ENCODE results near the gene PDE3B. TPM values are rescaled to one million over a fixed set of nuclear protein-coding genes. Genes with fewer than 3 reads are reported as not detected.
"Not testable (repeated sequence)": the region's sequence is repeated elsewhere in the genome, so short reads cannot be mapped to it uniquely, and the experiment has no call there.

PDE3B gene
- total RNA-seq = under 1 TPM; 0.26 to 0.59 (median 0.33) TPM
- under 1 TPM; 0.11 to 0.40 (median 0.18) TPM for polyA plus RNA-seq
- long read RNA-seq, donor 1, partial matches to known transcripts = 0 of 1 reads
- long read RNA-seq, donor 1, other reads (novel, unspliced or antisense) = 1 of 1 reads
- long read RNA-seq, donor 2 = 0 reads

- 0% methylated on average over 32 to 59 of the region's 59 CpGs for WGBS, 3 donors
- intact Hi-C loops (cut with DNase I) = loop anchor here in 1 of 2 donors (10.0 kb wide), 1 partner anchor 119 kb away; the partner anchor contains the start of gene PSMA1
- peaks cover 3% of the 10 kb centered on the region for H3K4me1 ChIP-seq
- H3K27ac ChIP-seq = no peak within 1 kb of the TSS
- peak within 1 kb of the TSS; percentile 87 for H3K4me3 ChIP-seq
- H3K27me3 ChIP-seq (ENCODE audit: insufficient read depth in 3 of 3, low read length in 2 of 3) = peaks cover 0 to 22% (median 0%) of the 10 kb centered on the region in 3 donors
- no peaks in the 10 kb centered on the region for H3K36me3 ChIP-seq (ENCODE audit: insufficient read depth in 1 of 2, low read depth in 1 of 2)
- DNase-seq (peak; percentile 68 to 77), ATAC-seq (peak; percentile 84 to 91 (median 88))
- H3K9me3 ChIP-seq = no peaks in the 10 kb centered on the region
- TF ChIP-seq, protein P1, sequence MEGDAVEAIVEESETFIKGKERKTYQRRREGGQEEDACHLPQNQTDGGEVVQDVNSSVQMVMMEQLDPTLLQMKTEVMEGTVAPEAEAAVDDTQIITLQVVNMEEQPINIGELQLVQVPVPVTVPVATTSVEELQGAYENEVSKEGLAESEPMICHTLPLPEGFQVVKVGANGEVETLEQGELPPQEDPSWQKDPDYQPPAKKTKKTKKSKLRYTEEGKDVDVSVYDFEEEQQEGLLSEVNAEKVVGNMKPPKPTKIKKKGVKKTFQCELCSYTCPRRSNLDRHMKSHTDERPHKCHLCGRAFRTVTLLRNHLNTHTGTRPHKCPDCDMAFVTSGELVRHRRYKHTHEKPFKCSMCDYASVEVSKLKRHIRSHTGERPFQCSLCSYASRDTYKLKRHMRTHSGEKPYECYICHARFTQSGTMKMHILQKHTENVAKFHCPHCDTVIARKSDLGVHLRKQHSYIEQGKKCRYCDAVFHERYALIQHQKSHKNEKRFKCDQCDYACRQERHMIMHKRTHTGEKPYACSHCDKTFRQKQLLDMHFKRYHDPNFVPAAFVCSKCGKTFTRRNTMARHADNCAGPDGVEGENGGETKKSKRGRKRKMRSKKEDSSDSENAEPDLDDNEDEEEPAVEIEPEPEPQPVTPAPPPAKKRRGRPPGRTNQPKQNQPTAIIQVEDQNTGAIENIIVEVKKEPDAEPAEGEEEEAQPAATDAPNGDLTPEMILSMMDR (IDR thresholded peaks at IDR 0.05) = no peak
Measured at GRCh38 chr11:14643697-14644225, at the start of gene PDE3B. TSS of gene PDE3B (plus strand) at chr11:14643804. CDS start at chr11:14644076, 272 bp downstream.

DNA sequence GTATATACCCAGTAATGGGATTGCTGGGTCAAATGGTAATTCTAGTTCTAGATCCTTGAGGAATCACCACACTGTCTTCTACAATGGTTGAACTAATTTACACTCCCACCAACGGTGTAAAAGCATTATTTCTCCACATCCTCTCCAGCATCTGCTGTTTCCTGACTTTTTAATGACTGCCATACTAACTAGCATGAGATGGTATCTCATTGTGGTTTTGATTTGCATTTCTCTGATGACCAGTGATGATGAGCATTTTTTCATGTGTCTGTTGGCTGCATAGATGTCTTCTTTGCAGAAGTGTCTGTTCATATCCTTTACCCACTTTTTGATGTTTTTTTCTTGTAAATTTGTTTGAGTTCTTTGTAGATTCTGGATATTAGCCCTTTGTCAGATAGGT is 48.3 kb upstream of the PDE3B start:
- H3K9me3 ChIP-seq; DNase-seq; H3K27ac ChIP-seq; intact Hi-C loops (cut with DNase I); H3K4me3 ChIP-seq; H3K36me3 ChIP-seq (ENCODE audit: insufficient read depth in 1 of 2, low read depth in 1 of 2); ATAC-seq; H3K4me1 ChIP-seq; H3K27me3 ChIP-seq (ENCODE audit: insufficient read depth in 3 of 3, low read length in 2 of 3): not testable (repeated sequence)
- 58 to 76% (median 68%) methylated on average over 1 of the region's 1 CpG for WGBS, 3 donors

DNA sequence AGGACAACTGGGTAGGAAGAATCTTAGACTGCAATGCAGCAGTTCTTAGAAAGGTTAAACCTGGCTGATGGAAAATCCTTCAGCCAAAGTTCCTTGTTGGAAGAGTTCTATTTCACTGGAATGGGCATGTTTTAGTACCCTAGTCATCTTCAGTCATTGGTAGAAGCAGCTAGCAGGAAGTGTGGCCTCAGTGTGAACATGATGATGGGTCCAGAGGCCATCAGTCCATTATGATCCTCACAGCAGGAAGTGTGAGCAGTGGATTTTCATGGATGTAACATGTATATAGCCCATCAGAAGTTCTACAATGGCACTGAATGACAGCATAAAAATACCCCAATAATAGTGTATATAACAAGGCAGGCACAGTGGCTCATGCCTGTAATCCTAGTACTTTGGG is 35.9 kb upstream of the PDE3B start:
- no peak overlapping the region for H3K4me3 ChIP-seq
- intact Hi-C loops (cut with DNase I) = no loop called here
- DNase-seq (no peak), ATAC-seq (no peak)
- no peaks in the 10 kb centered on the region for H3K36me3 ChIP-seq (ENCODE audit: insufficient read depth in 1 of 2, low read depth in 1 of 2)
- H3K27me3 ChIP-seq (ENCODE audit: insufficient read depth in 3 of 3, low read length in 2 of 3) = no peaks in the 10 kb centered on the region
- no peaks in the 10 kb centered on the region for H3K4me1 ChIP-seq
- H3K9me3 ChIP-seq = no peaks in the 10 kb centered on the region
- no peak overlapping the region for H3K27ac ChIP-seq
- TF ChIP-seq, protein P1 (IDR thresholded peaks at IDR 0.05) = no peak

DNA sequence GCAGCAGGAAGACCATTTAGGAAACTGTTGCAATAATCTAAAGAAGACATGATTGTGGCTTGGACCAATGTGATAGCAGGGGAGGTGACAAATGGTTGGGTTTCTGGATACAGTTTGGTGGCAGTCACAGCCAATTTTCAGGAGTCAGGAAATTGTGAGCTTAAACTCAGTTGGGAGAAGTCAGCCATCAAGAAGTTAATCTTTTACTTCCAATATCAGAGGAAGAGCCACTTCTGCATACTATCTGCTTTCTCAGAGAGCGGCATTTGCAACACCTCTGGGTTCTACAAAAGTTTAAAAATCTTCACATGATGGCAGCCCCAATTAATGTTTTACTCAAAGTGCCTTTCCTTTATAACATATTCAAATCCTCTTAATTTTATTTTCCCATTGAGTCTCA is 33.7 kb upstream of the PDE3B start:
- DNase-seq = no peak
- Histone ChIP-seq H3K4me1 (no peaks in the 10 kb centered on the region), H3K36me3 (ENCODE audit: insufficient read depth in 1 of 2, low read depth in 1 of 2) (no peaks in the 10 kb centered on the region), H3K27me3 (ENCODE audit: insufficient read depth in 3 of 3, low read length in 2 of 3) (no peaks in the 10 kb centered on the region), H3K9me3 (no peaks in the 10 kb centered on the region), H3K4me3 (no peak overlapping the region), H3K27ac (no peak overlapping the region)
- no peak for ATAC-seq
- TF ChIP-seq, protein P1 (IDR thresholded peaks at IDR 0.05) = no peak
- WGBS, 3 donors = 98 to 100% (median 100%) methylated on average over 1 of the region's 1 CpG
- intact Hi-C loops (cut with DNase I) = no loop called here

- Histone ChIP-seq H3K4me3 (no peak overlapping the region), H3K9me3 (no peaks in the 10 kb centered on the region), H3K27me3 (ENCODE audit: insufficient read depth in 3 of 3, low read length in 2 of 3) (no peaks in the 10 kb centered on the region), H3K36me3 (ENCODE audit: insufficient read depth in 1 of 2, low read depth in 1 of 2) (no peaks in the 10 kb centered on the region), H3K27ac (no peak overlapping the region), H3K4me1 (no peaks in the 10 kb centered on the region)
- DNase-seq = no peak
- TF ChIP-seq, protein P1 (IDR thresholded peaks at IDR 0.05) = no peak
- intact Hi-C loops (cut with DNase I) = no loop called here
- no peak for ATAC-seq
Measured at GRCh38 chr11:14611939-14612338, 31.7 kb upstream of the PDE3B start.

All from psoas muscle (tissue), 8 donors.